ENCODE measurements around the gene MYO9B. TPM values are rescaled to one million over a fixed set of nuclear protein-coding genes. Genes with fewer than 3 reads are reported as not detected.
A peak's percentile ranks its signal among the peaks of the same experiment; 100 is the strongest.
"Not testable (repeated sequence)": the region's sequence is repeated elsewhere in the genome, so short reads cannot be mapped to it uniquely, and the experiment has no call there.

MYO9B gene
- total RNA-seq, 1 experiment from 2014 or later, result 94.3 TPM

DNA sequence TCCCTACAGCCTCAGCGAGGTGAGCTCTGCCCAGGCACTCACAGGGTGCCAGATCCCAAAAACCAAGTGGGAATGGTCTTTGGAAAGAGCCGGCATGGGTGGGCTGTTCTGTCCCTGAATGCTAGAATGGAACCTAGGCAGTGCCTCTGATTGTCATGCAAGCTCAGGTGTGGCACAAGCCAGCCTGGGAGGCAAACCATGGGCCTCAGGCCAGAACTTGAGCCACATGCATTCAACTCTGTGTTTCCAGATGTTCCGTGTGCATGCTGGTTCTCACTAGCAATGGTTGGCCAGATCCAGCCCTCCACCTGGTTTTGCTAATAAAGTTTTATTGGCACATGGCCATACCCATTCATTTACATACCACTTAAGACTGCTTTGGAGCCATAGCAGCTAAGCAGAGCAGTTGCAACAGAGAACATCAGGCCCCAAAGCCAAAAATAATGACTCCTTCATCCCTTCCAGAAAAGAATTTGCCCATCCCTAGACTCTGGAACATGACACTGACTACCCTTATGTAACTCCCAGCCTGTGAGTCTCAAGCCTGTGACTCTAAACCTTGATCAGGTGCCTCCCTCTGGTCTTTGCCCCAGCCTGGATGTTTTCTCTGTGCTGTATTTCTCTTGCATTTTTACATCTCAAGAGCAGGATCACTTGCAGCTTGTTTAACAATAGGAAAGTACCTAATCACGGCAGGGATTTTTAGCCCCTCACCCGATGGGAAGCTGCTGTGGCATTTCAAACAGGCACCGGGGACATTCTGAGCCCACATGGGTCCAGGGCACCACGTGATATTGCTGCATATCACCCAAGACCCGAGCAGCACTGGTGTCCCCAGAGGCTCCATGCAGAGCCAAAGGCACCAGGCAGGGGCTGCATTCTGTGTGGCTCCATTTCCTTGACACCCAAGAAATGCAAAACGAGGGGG lies 84.2 kb downstream of the MYO9B start (continued):
- TF ChIP-seq, protein P1, sequence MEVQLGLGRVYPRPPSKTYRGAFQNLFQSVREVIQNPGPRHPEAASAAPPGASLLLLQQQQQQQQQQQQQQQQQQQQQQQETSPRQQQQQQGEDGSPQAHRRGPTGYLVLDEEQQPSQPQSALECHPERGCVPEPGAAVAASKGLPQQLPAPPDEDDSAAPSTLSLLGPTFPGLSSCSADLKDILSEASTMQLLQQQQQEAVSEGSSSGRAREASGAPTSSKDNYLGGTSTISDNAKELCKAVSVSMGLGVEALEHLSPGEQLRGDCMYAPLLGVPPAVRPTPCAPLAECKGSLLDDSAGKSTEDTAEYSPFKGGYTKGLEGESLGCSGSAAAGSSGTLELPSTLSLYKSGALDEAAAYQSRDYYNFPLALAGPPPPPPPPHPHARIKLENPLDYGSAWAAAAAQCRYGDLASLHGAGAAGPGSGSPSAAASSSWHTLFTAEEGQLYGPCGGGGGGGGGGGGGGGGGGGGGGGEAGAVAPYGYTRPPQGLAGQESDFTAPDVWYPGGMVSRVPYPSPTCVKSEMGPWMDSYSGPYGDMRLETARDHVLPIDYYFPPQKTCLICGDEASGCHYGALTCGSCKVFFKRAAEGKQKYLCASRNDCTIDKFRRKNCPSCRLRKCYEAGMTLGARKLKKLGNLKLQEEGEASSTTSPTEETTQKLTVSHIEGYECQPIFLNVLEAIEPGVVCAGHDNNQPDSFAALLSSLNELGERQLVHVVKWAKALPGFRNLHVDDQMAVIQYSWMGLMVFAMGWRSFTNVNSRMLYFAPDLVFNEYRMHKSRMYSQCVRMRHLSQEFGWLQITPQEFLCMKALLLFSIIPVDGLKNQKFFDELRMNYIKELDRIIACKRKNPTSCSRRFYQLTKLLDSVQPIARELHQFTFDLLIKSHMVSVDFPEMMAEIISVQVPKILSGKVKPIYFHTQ (CRISPR knock-in tag; IDR thresholded peaks at IDR 0.05), result no peak
- TF ChIP-seq GRHL2 (CRISPR knock-in tag; IDR thresholded peaks at IDR 0.05; ENCODE audit: insufficient replicate concordance, severe bottlenecking) (no peak), FOXP1 (CRISPR knock-in tag; IDR thresholded peaks at IDR 0.05; ENCODE audit: borderline replicate concordance) (no peak), ATF1 (CRISPR knock-in tag; IDR thresholded peaks at IDR 0.05) (no peak), ESRRA (CRISPR knock-in tag; IDR thresholded peaks at IDR 0.05; ENCODE audit: borderline replicate concordance) (no peak), SP1 (CRISPR knock-in tag; conservative IDR thresholded peaks at IDR 0.05) (peak; percentile 36; the same call in 1 of the 2 replicates), NFE2L1 (CRISPR knock-in tag; IDR thresholded peaks at IDR 0.05) (no peak), MYBL2 (CRISPR knock-in tag; IDR thresholded peaks at IDR 0.05) (no peak), ZNF317 (CRISPR knock-in tag; IDR thresholded peaks at IDR 0.05; ENCODE audit: borderline replicate concordance, low read depth) (no peak), ZNF121 (CRISPR knock-in tag; IDR thresholded peaks at IDR 0.05) (no peak), FOXK1 (CRISPR knock-in tag; IDR thresholded peaks at IDR 0.05) (peak; percentile 80), ZNF396 (CRISPR knock-in tag; IDR thresholded peaks at IDR 0.05; ENCODE audit: borderline replicate concordance) (no peak), AFF4 (CRISPR knock-in tag; IDR thresholded peaks at IDR 0.05; ENCODE audit: borderline replicate concordance) (no peak)
- TF ChIP-seq, protein P2, sequence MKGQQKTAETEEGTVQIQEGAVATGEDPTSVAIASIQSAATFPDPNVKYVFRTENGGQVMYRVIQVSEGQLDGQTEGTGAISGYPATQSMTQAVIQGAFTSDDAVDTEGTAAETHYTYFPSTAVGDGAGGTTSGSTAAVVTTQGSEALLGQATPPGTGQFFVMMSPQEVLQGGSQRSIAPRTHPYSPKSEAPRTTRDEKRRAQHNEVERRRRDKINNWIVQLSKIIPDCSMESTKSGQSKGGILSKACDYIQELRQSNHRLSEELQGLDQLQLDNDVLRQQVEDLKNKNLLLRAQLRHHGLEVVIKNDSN (CRISPR knock-in tag; IDR thresholded peaks at IDR 0.05), result peak; percentile 86
- TF ChIP-seq, protein P3, sequence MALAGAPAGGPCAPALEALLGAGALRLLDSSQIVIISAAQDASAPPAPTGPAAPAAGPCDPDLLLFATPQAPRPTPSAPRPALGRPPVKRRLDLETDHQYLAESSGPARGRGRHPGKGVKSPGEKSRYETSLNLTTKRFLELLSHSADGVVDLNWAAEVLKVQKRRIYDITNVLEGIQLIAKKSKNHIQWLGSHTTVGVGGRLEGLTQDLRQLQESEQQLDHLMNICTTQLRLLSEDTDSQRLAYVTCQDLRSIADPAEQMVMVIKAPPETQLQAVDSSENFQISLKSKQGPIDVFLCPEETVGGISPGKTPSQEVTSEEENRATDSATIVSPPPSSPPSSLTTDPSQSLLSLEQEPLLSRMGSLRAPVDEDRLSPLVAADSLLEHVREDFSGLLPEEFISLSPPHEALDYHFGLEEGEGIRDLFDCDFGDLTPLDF (CRISPR knock-in tag; IDR thresholded peaks at IDR 0.05), result no peak
- TF ChIP-seq, protein P4, sequence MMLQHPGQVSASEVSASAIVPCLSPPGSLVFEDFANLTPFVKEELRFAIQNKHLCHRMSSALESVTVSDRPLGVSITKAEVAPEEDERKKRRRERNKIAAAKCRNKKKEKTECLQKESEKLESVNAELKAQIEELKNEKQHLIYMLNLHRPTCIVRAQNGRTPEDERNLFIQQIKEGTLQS (CRISPR knock-in tag; conservative IDR thresholded peaks at IDR 0.05), result no peak

DNA sequence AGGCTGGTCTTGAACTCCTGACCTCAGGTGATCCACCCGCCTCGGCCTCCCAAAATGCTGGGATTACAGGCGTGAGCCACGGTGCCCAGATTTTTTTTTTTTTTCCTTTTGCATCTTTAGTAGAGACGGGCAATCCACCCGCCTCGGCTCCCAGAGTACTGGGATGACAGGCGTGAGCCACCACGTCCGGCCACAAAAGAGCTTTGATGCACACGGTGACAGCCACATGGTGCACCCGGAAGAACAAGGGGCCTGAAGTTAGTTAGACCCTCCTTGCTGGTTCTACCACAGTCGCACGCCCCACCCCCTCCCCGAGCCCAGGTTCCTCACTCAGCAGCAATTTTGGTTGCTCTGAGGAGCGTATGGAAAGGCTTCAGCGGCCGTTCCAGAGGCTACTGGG lies 85.3 kb downstream of the MYO9B start:
- ChIA-PET CTCF (interaction anchor here (1.0 kb wide), 1 partner anchor 47 kb away, joined by 3 read pairs; no protein-coding TSS in a partner anchor), POLR2A (no interaction called here)
- no peak overlapping the region for H3K4me3 Mint-ChIP-seq
- DNase-seq (ENCODE audit: low spot score) (no peak), ATAC-seq (no peak)
- peaks cover 50% of the 10 kb centered on the region for H3K36me3 Mint-ChIP-seq
- H3K27ac Mint-ChIP-seq, result no peak overlapping the region
- no peaks in the 10 kb centered on the region for H3K27me3 Mint-ChIP-seq (ENCODE audit: low read depth)
- peaks cover 13% of the 10 kb centered on the region for H3K9me3 Mint-ChIP-seq
- peaks cover 15% of the 10 kb centered on the region for H3K4me1 Mint-ChIP-seq
- TF ChIP-seq, protein P5, sequence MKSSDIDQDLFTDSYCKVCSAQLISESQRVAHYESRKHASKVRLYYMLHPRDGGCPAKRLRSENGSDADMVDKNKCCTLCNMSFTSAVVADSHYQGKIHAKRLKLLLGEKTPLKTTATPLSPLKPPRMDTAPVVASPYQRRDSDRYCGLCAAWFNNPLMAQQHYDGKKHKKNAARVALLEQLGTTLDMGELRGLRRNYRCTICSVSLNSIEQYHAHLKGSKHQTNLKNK (CRISPR knock-in tag; IDR thresholded peaks at IDR 0.05), result no peak
- TF ChIP-seq ESRRA (CRISPR knock-in tag; IDR thresholded peaks at IDR 0.05; ENCODE audit: borderline replicate concordance) (no peak), ZNF423 (CRISPR knock-in tag; IDR thresholded peaks at IDR 0.05) (no peak), PRRX2 (CRISPR knock-in tag; IDR thresholded peaks at IDR 0.05) (no peak)

- CTCF ChIA-PET; H3K27me3 Mint-ChIP-seq (ENCODE audit: low read depth); POLR2A ChIA-PET; ATAC-seq; DNase-seq (ENCODE audit: low spot score); H3K4me3 Mint-ChIP-seq; H3K27ac Mint-ChIP-seq: not testable (repeated sequence)
- Mint-ChIP-seq H3K9me3 (peaks cover 13% of the 10 kb centered on the region), H3K36me3 (peaks cover 47% of the 10 kb centered on the region), H3K4me1 (peaks cover 15% of the 10 kb centered on the region)
These were observed 86.6 kb downstream of the MYO9B start for GRCh38 chr19:17162131-17162530.
